Effector memory CD4-positive, alpha-beta T cell (primary cell): ENCODE results near the gene CMTR2.

ENCODE experiments used
- DNase-seq, 3 donors: peaks; one replicate each; pipeline ENCODE4 v3.0.0-alpha.2; 2020
- H3K27ac ChIP-seq: 2 replicates; pipeline ENCODE4 v1.7.0; 2013; ENCODE audit warnings: mild to moderate bottlenecking, low read length, moderate library complexity; ENCODE audit not compliant: insufficient read depth, poor library complexity, severe bottlenecking
- H3K27me3 ChIP-seq: replicated peaks from 2 replicates; pipeline ENCODE4 v1.7.0; 2013; ENCODE audit warnings: mild to moderate bottlenecking, low read length; ENCODE audit not compliant: insufficient read depth, control insufficient read depth, poor library complexity, severe bottlenecking
- H3K36me3 ChIP-seq: 2 replicates; pipeline ENCODE4 v1.7.0; 2013; ENCODE audit warnings: mild to moderate bottlenecking, low read length, moderate library complexity; ENCODE audit not compliant: control insufficient read depth, insufficient read depth
- H3K4me1 ChIP-seq: 2 replicates; pipeline ENCODE4 v1.7.0; 2013; ENCODE audit warnings: low read length, mild to moderate bottlenecking; ENCODE audit not compliant: control insufficient read depth, insufficient read depth, poor library complexity, severe bottlenecking
- H3K4me3 ChIP-seq: 2 replicates; pipeline ENCODE4 v1.7.0; 2013; ENCODE audit warnings: low read length, low read depth, mild to moderate bottlenecking; ENCODE audit not compliant: insufficient read depth, poor library complexity, severe bottlenecking
- H3K9me3 ChIP-seq: 2 replicates; pipeline ENCODE4 v1.7.0; 2013; ENCODE audit warnings: mild to moderate bottlenecking, low read length, moderate library complexity; ENCODE audit not compliant: control insufficient read depth

CMTR2 gene

DNA sequence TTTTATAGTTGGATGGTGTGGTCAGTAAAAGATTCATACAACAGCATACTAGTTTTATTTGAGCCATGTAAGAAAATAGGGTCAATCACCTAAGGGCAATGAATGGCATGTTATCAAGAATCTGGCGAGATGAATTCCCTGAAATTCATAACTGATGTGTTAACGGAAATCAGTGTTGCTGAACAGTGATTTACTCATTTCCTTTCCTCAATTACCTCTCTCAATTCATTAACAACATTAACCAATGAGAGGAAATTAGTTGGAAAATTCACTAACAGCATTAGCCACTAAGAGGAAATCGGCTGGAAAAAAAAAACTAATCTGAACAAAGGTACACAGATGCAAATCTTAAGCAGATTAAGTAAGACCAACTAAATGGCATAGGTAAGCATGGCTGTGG is 6.3 kb downstream of the CMTR2 start:
- peaks cover 28% of the 10 kb centered on the region for H3K36me3 ChIP-seq
- no peak overlapping the region for H3K4me3 ChIP-seq
- DNase-seq, result no peak
- H3K27me3 ChIP-seq, result no peaks in the 10 kb centered on the region
- H3K4me1 ChIP-seq, result peaks cover under 1% of the 10 kb centered on the region
- H3K27ac ChIP-seq, result no peak overlapping the region
- H3K9me3 ChIP-seq, result no peaks in the 10 kb centered on the region

DNA sequence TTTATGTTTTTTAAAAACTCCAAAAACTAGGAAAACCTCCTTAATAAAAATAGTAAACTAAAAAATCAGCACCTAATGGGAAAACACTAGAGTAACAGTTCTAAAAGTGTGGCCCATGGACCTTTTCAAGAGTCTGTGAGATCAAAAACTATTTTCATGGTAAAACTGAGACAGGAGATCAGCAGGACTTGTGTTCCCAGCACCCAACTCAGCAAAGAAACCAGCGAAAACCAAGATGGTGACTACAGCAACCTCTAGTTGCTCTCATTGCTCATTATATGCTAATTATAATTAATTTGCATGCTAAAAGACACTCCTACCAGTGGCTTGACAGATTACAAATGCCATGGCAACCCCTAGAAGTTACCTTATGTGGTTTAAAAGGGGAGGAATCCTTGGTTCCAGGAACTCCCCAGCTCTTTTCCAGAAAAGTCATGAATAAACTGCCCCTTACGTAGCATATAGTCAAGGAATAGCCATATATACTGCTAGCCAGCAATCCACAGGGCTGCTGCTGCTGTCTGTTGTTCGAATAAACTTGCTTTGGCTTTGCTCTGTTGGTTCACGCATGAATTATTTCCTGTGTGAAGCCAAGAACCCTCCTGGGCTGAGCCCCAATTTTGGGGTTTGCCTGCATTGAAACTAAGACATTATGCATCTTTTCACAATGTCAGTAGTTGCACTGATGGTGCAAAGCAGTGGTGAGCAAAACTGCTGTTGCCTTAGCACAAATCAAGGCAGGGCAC is 12.4 kb downstream of the CMTR2 start:
- DNase-seq, result no peak
- no peaks in the 10 kb centered on the region for H3K27me3 ChIP-seq

DNA sequence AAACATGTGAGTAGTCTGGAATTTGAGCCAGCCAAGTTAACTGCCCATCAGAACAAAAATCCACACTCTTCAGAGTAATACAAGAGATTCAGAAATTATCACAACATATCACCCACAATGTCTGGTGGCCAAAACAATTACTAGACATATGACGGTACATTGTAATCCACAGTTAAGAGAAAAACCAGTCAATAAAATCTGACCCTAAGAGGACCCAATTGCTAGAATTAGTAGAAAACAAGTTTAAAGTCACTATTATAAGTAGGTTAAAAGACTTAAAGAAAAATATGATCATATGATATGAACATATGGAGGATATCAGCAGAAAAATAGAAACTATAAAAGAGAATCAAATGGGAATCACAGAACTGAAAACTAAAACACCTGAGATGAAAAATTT is 15.8 kb downstream of the CMTR2 start:
- no peak for DNase-seq
- Histone ChIP-seq H3K4me1 (no peaks in the 10 kb centered on the region), H3K4me3 (no peak overlapping the region), H3K9me3 (no peaks in the 10 kb centered on the region), H3K27me3 (no peaks in the 10 kb centered on the region), H3K27ac (no peak overlapping the region), H3K36me3 (no peaks in the 10 kb centered on the region)

More for the DNA sequence above, 12.4 kb downstream of the CMTR2 start:
- H3K27ac ChIP-seq, result no peak overlapping the region
- no peaks in the 10 kb centered on the region for H3K36me3 ChIP-seq
- no peaks in the 10 kb centered on the region for H3K4me1 ChIP-seq
- H3K4me3 ChIP-seq, result no peak overlapping the region
- no peaks in the 10 kb centered on the region for H3K9me3 ChIP-seq

DNA sequence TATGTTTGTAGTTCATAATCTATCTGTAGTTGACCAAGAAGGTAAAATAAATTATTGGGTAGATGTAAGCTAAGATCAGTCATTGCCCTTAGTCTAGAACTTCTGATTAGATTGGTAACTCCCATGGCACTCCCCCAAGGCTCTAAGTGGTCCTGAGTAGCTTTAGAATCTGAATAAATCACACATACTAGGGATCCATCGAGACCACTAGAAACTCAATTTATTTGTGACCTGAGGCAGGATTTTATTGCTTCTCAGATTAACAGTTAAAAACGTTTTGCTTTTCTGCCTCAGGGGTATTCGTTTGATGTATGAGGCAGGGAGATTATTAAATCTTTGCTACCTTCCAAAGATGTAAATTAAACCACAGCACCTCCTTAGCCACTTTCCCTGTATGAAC is 24.9 kb downstream of the CMTR2 start:
- Histone ChIP-seq H3K27ac (no peak overlapping the region), H3K27me3 (no peaks in the 10 kb centered on the region), H3K9me3 (no peaks in the 10 kb centered on the region), H3K4me1 (no peaks in the 10 kb centered on the region), H3K4me3 (no peak overlapping the region), H3K36me3 (no peaks in the 10 kb centered on the region)
- no peak for DNase-seq

DNA sequence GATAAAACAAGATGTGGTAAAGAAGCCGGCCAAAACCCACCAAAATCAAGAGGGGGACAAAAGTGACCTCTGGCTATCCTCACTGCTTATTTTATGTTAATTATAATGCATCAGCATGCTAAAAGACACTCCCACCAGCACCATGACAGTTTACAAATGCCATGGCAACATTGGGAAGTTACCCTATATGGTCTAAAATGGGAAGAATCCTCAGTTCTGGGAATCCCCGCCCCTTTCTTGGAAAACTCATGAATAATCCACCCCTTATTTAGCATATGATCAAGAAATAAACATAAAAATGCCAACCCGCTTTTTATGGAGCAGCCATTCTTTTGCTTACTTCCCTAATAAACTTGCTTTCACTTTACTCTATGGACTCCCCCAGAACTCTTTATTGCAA is 25.6 kb downstream of the CMTR2 start:
- Histone ChIP-seq H3K27me3 (no peaks in the 10 kb centered on the region), H3K9me3 (no peaks in the 10 kb centered on the region), H3K4me3 (no peak overlapping the region), H3K4me1 (no peaks in the 10 kb centered on the region), H3K36me3 (no peaks in the 10 kb centered on the region), H3K27ac (no peak overlapping the region)
- DNase-seq, result no peak

DNA sequence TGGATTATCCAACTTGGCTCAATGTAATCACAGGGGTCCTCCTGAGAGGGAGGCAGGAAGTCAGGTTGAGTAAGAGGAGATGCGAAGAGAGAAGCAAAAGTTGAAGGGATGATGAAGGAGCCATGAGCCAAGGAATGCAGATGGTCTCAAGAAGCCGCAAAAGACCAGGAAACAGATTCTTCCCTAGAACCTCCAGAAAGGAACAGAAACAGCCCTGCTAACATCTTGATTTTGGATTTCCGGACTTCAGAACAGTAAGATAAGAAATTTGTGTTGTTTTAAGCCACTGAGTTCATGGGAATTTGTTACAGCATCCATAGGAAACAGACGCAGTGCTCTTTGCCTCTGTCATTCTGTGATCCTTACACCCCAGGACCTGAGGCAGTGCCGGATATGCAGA is 26.8 kb downstream of the CMTR2 start:
- no peak for DNase-seq
- Histone ChIP-seq H3K27me3 (no peaks in the 10 kb centered on the region), H3K4me1 (no peaks in the 10 kb centered on the region), H3K4me3 (no peak overlapping the region), H3K27ac (no peak overlapping the region), H3K36me3 (no peaks in the 10 kb centered on the region), H3K9me3 (no peaks in the 10 kb centered on the region)

DNA sequence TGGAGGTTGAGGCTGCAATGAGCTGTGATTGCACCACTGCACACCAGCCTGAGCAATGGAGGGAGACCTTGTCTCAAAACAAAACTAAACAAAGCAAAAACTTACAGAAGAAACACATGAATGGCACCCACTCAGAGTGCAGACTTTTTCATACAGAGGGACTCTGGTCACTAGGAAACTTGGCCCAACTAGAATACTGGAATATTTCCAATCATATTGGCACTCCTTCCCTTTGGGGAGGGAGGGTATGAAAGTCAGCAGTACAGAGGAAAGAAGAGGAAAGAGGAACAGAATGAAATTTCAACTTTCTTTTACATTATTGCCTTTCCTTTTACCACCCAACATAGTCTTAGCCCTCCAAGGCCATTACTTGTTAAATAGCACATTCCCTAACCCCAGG is 28.2 kb downstream of the CMTR2 start:
- no peak for DNase-seq
- Histone ChIP-seq H3K4me1 (no peaks in the 10 kb centered on the region), H3K9me3 (no peaks in the 10 kb centered on the region), H3K36me3 (no peaks in the 10 kb centered on the region), H3K27me3 (no peaks in the 10 kb centered on the region), H3K27ac (no peak overlapping the region), H3K4me3 (no peak overlapping the region)

DNA sequence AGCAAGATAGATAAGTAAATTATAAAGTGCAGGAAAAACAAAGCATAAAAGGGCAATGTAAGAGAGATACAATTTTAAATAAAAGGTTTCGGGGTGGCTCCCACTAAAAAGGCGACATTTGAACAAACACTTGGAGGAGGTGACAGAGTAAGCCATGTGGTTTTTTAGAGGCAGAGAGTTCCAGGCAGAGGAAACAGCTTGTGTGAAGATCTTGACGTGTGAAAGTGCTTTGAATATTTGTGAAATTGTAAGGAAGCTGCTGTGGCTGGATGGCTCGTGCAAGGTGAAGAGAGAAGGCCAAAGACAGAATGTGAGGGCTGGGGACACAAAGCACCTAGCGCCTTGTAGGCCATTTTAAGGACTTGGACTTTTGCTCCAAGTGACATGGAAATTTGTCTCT is 30.1 kb downstream of the CMTR2 start:
- Histone ChIP-seq H3K9me3 (no peaks in the 10 kb centered on the region), H3K27ac (no peak overlapping the region), H3K4me1 (no peaks in the 10 kb centered on the region), H3K27me3 (no peaks in the 10 kb centered on the region), H3K4me3 (no peak overlapping the region), H3K36me3 (no peaks in the 10 kb centered on the region)
- DNase-seq, result no peak

DNA sequence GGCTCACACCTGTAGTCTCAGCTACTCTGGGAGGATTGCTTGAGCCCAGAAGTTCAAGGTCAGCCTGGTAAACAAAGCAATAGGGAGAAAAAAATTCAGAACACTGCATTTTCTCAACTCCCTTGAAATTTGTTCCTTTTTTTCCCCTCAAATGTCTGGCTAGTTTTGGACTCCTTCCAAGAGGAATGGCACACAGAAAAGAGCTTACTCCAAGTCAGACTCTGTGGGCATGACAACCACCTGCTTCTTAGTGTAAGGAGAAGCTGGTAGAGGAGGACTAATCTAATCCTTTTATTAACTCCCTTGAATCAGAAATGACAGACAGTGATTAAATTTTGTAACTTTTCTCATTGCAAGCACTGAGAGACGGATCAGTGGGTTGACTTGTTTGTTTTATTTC is 30.8 kb downstream of the CMTR2 start:
- no peaks in the 10 kb centered on the region for H3K27me3 ChIP-seq
- H3K27ac ChIP-seq, result no peak overlapping the region
- H3K4me3 ChIP-seq, result no peak overlapping the region
- no peak for DNase-seq
- H3K36me3 ChIP-seq, result no peaks in the 10 kb centered on the region
- no peaks in the 10 kb centered on the region for H3K9me3 ChIP-seq
- no peaks in the 10 kb centered on the region for H3K4me1 ChIP-seq

DNA sequence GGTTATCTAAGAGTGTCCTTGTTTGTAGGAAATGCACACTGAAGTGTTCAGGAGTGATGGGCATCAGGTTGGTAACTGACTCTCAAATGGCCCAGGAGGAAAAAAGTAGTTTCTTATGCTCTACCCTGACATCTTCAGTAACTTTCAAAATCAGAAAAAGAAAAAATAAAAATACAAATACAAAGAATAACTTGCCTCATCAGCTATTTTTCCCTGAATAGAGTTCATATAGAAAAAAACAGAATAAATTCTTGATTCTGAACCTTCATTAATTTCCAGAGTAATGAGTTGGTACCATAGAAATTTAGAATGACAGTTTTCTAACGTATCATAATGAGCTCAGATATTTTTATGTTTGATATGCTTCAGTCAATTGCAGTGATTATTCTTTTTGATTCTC is 31.4 kb downstream of the CMTR2 start:
- Histone ChIP-seq H3K9me3 (no peaks in the 10 kb centered on the region), H3K4me3 (no peak overlapping the region), H3K36me3 (no peaks in the 10 kb centered on the region), H3K27me3 (no peaks in the 10 kb centered on the region), H3K4me1 (no peaks in the 10 kb centered on the region), H3K27ac (no peak overlapping the region)
- no peak for DNase-seq
